Naive thymus-derived CD4-positive, alpha-beta T cell (primary cell): ENCODE measurements around the gene RNF225. TPM values are rescaled to one million over a fixed set of nuclear protein-coding genes. Genes with fewer than 3 reads are reported as not detected.
A peak's percentile ranks its signal among the peaks of the same experiment; 100 is the strongest.

ENCODE experiments used
- ATAC-seq: fragments of 150-1000 bp; cut with Tn5 transposase; 2 replicates; pipeline ENCODE4 v1.10.0; 2021; ENCODE audit warnings: mild to moderate bottlenecking, moderate library complexity
- CTCF ChIA-PET: fragments of 350-600 bp; sonication (Branson Sonifier 250); formaldehyde crosslinking; loops from one replicate; lab custom pipeline; 2021; ENCODE audit warnings: antibody characterized with exemption; lab: Charles Lee
- POLR2A ChIA-PET: fragments of 350-600 bp; sonication (Branson Sonifier 250); formaldehyde crosslinking; loops from one replicate; lab custom pipeline; 2021; ENCODE audit warnings: antibody characterized with exemption, inconsistent platforms; lab: Charles Lee
- DNase-seq, 9 donors: peaks; one replicate each; pipeline versions ENCODE4 v3.0.0 to v3.0.0-alpha.2; 2020 to 2022; ENCODE audit warnings: mixed read lengths in 1 of 9
- H3K27ac ChIP-seq: one replicate; pipeline ENCODE4 v1.7.0; 2013; ENCODE audit warnings: mild to moderate bottlenecking, low read depth, low read length, moderate library complexity
- H3K27me3 ChIP-seq, 2 donors: one replicate each; pipeline ENCODE4 v1.7.0; 2013; ENCODE audit warnings: low read length in 2 of 2, mild to moderate bottlenecking in 2 of 2, moderate library complexity in 2 of 2; ENCODE audit not compliant: control insufficient read depth in 2 of 2, insufficient read depth in 2 of 2
- H3K36me3 ChIP-seq, 3 experiments: 1 replicate in 2 of 3; 2 replicates in 1 of 3; pipeline ENCODE4 v1.7.0; 2013; ENCODE audit warnings: low read length in 3 of 3, mild to moderate bottlenecking in 3 of 3, moderate library complexity in 1 of 3; ENCODE audit not compliant: insufficient read depth in 3 of 3, control insufficient read depth in 2 of 3
- H3K4me1 ChIP-seq, 2 donors: one replicate each; pipeline ENCODE4 v1.7.0; 2013; ENCODE audit warnings: low read length in 2 of 2, mild to moderate bottlenecking in 2 of 2, moderate library complexity in 1 of 2; ENCODE audit not compliant: control insufficient read depth in 2 of 2, insufficient read depth in 2 of 2
- H3K4me3 ChIP-seq: 2 replicates; pipeline ENCODE4 v1.7.0; 2013; ENCODE audit warnings: mild to moderate bottlenecking, low read length
- H3K9me3 ChIP-seq, 3 experiments: 1 replicate in 2 of 3; 2 replicates in 1 of 3; pipeline ENCODE4 v1.7.0; 2013; ENCODE audit warnings: low read length in 3 of 3; ENCODE audit not compliant: control insufficient read depth in 2 of 3
- H3K27ac Mint-ChIP-seq, 9 donors: one replicate each; pipeline ENCODE4 v1.8.0; 2020 to 2022; ENCODE audit warnings: mixed read lengths in 9 of 9, mild to moderate bottlenecking in 8 of 9, moderate library complexity in 5 of 9, inconsistent platforms in 2 of 9
- H3K27me3 Mint-ChIP-seq, 5 donors: one replicate each; pipeline ENCODE4 v1.8.0; 2021 to 2022; ENCODE audit warnings: mixed read lengths in 5 of 5, mild to moderate bottlenecking in 1 of 5
- H3K36me3 Mint-ChIP-seq, 5 donors: one replicate each; pipeline ENCODE4 v1.8.0; 2020 to 2022; ENCODE audit warnings: mixed read lengths in 5 of 5, mild to moderate bottlenecking in 3 of 5, inconsistent platforms in 1 of 5
- H3K4me1 Mint-ChIP-seq, 7 donors: one replicate each; pipeline ENCODE4 v1.8.0; 2020 to 2022; ENCODE audit warnings: mixed read lengths in 7 of 7, mild to moderate bottlenecking in 3 of 7, inconsistent platforms in 1 of 7
- H3K4me3 Mint-ChIP-seq, 10 donors: one replicate each; pipeline ENCODE4 v1.8.0; 2020 to 2022; ENCODE audit warnings: mild to moderate bottlenecking in 10 of 10, mixed read lengths in 10 of 10, moderate library complexity in 6 of 10, inconsistent platforms in 2 of 10
- H3K9me3 Mint-ChIP-seq, 11 donors: one replicate each; pipeline ENCODE4 v1.8.0; 2020 to 2022; ENCODE audit warnings: mixed read lengths in 11 of 11, mild to moderate bottlenecking in 4 of 11, inconsistent platforms in 1 of 11, moderate library complexity in 1 of 11
- intact Hi-C, 2 donors: fragments of 100-400 bp; cut with micrococcal nuclease; formaldehyde crosslinking; loops; one replicate each; pipeline ENCODE4 v1.15.1; 2023
- polyA plus RNA-seq, 2 donors: library from polyadenylated mRNA; unstranded; fragments of 300-500 nt; fragmentation: Illumina TruSeq; gene quantifications; one replicate each; pipeline ENCODE4 v1.2.3, GENCODE V29; 2021
- total RNA-seq, 6 experiments: library from RNA in 5 of 6; stranded (reverse) in 5 of 6; gene quantifications; 1 replicate in 5 of 6; 2 replicates in 1 of 6; pipeline ENCODE4 v1.2.3 and lab custom pipeline; 2021 to 2026

RNF225 gene
- total and polyA plus RNA-seq, 7 experiments from 2014 or later: 0.32 to 0.53 (median 0.50) TPM; not detected in 3

DNA sequence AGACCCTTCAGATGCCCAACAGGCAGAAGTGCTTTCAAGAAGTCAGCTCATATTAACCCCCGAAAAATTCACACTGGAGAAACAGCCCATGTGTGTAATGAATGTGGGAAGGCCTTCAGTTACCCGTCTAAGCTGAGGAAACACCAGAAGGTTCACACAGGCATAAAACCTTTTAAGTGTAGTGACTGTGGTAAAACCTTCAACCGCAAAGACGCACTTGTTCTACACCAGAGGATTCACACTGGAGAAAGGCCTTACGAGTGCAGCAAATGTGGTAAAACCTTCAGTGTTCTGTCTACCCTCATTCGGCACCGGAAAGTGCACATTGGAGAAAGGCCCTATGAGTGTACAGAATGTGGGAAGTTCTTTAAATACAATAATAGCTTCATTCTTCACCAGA is 21.6 kb downstream of the RNF225 start:
- Mint-ChIP-seq H3K4me3 (no peak overlapping the region), H3K27ac (no peak overlapping the region), H3K9me3 (peaks cover 0 to 25% (median 0%) of the 10 kb centered on the region in 11 donors), H3K4me1 (peaks cover 0 to 4% (median 0%) of the 10 kb centered on the region in 7 donors), H3K27me3 (no peaks in the 10 kb centered on the region), H3K36me3 (peaks cover 16 to 56% (median 48%) of the 10 kb centered on the region in 5 donors)
- ATAC-seq (no peak), DNase-seq (no peak)
- Histone ChIP-seq H3K4me1 (no peaks in the 10 kb centered on the region), H3K27me3 (no peaks in the 10 kb centered on the region), H3K4me3 (no peak overlapping the region), H3K9me3 (no peaks in the 10 kb centered on the region), H3K36me3 (peaks cover 5 to 26% (median 6%) of the 10 kb centered on the region in 3 experiments), H3K27ac (no peak overlapping the region)
- ChIA-PET CTCF (no interaction called here), POLR2A (no interaction called here)
- intact Hi-C loops: no loop called here

DNA sequence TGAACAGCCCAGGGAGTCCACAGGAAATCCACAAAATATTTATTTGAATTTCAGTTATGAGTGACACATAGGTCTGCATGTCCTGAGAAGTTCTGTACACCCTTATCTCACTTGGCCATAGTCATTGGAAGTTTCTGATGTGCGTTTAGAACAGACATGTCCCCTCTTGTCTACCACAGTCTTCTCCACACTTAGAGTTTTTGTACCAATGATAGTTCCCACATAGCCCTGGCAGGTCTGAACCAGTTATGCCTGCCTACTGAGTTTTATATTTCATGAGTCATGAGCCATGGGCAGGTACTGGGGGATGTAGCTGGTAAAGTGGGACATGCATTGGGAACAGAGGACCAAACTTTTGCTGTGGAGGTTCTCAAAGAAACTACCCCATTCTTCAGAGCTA is 33.2 kb downstream of the RNF225 start:
- Histone ChIP-seq H3K36me3 (peaks cover 0 to 12% (median 0%) of the 10 kb centered on the region in 3 experiments), H3K27me3 (no peaks in the 10 kb centered on the region), H3K4me3 (no peak overlapping the region), H3K9me3 (peaks cover 13 to 56% (median 32%) of the 10 kb centered on the region in 3 experiments), H3K27ac (no peak overlapping the region), H3K4me1 (no peaks in the 10 kb centered on the region)
- no peaks in the 10 kb centered on the region for H3K4me1 Mint-ChIP-seq
- POLR2A ChIA-PET: no interaction called here
- H3K27me3 Mint-ChIP-seq: no peaks in the 10 kb centered on the region
- H3K4me3 Mint-ChIP-seq: no peak overlapping the region
- H3K27ac Mint-ChIP-seq: no peak overlapping the region
- no peak for DNase-seq
- peaks cover 0 to 40% (median 18%) of the 10 kb centered on the region in 5 donors for H3K36me3 Mint-ChIP-seq
- intact Hi-C loops: no loop called here
- peaks cover 0 to 64% (median 53%) of the 10 kb centered on the region in 11 donors for H3K9me3 Mint-ChIP-seq
- no peak for ATAC-seq
- CTCF ChIA-PET: no interaction called here

GRCh38 chr19:58429745-58430144 is 34.3 kb downstream of the RNF225 start:
- Mint-ChIP-seq H3K4me1 (no peaks in the 10 kb centered on the region), H3K27me3 (no peaks in the 10 kb centered on the region), H3K27ac (no peak overlapping the region), H3K4me3 (no peak overlapping the region), H3K36me3 (peaks cover 8 to 50% (median 30%) of the 10 kb centered on the region in 5 donors), H3K9me3 (peaks cover 0 to 75% (median 62%) of the 10 kb centered on the region in 11 donors)
- ChIA-PET POLR2A (interaction anchor here (0.6 kb wide), 1 partner anchor 21 kb away, joined by 3 read pairs; no protein-coding TSS in a partner anchor), CTCF (interaction anchor here (0.7 kb wide), 1 partner anchor 541 kb away, joined by 4 read pairs; no protein-coding TSS in a partner anchor)
- Histone ChIP-seq H3K4me3 (no peak overlapping the region), H3K36me3 (peaks cover 4 to 23% (median 5%) of the 10 kb centered on the region in 3 experiments), H3K27ac (no peak overlapping the region), H3K4me1 (no peaks in the 10 kb centered on the region), H3K9me3 (peaks cover 23 to 68% (median 43%) of the 10 kb centered on the region in 3 experiments), H3K27me3 (no peaks in the 10 kb centered on the region)
- DNase-seq (no peak), ATAC-seq (no peak)
- intact Hi-C loops: no loop called here

GRCh38 chr19:58434217-58434616 is 38.8 kb downstream of the RNF225 start:
- Histone ChIP-seq H3K27ac (no peak overlapping the region), H3K4me1 (peaks cover 3% of the 10 kb centered on the region in 2 donors), H3K4me3 (no peak overlapping the region), H3K9me3 (peaks cover 23 to 83% (median 54%) of the 10 kb centered on the region in 3 experiments), H3K36me3 (peaks cover 20 to 54% (median 28%) of the 10 kb centered on the region in 3 experiments), H3K27me3 (no peaks in the 10 kb centered on the region)
- peaks cover 6 to 16% (median 10%) of the 10 kb centered on the region in 7 donors for H3K4me1 Mint-ChIP-seq
- intact Hi-C loops: no loop called here
- ChIA-PET POLR2A (interaction anchor here (0.7 to 1.2 kb wide), 3 partner anchors 20 to 893 kb away, joined by 3 to 4 read pairs (median 3); no protein-coding TSS in a partner anchor), CTCF (no interaction called here)
- peaks cover 10 to 98% (median 84%) of the 10 kb centered on the region in 11 donors for H3K9me3 Mint-ChIP-seq
- H3K36me3 Mint-ChIP-seq: peaks cover 21 to 83% (median 63%) of the 10 kb centered on the region in 5 donors
- ATAC-seq (no peak), DNase-seq (no peak)
- no peak overlapping the region for H3K27ac Mint-ChIP-seq
- H3K4me3 Mint-ChIP-seq: no peak overlapping the region
- no peaks in the 10 kb centered on the region for H3K27me3 Mint-ChIP-seq

GRCh38 chr19:58439576-58440554 is 44.4 kb downstream of the RNF225 start, which contains the start of gene ZNF132:
ZNF132 (minus strand) TSS chr19:58440153; CDS start chr19:58439821, 332 bp downstream.
- Histone ChIP-seq H3K36me3 (peaks cover 15 to 30% (median 22%) of the 10 kb centered on the region in 3 experiments), H3K4me3 (peak within 1 kb of the TSS; percentile 73), H3K4me1 (peaks cover 17% of the 10 kb centered on the region in 2 donors), H3K9me3 (peaks cover 0 to 28% (median 10%) of the 10 kb centered on the region in 3 experiments), H3K27me3 (no peaks in the 10 kb centered on the region), H3K27ac (peak within 1 kb of the TSS; percentile 81)
- ATAC-seq (peak; percentile 98), DNase-seq (peak; percentile 78 to 99 (median 95))
- intact Hi-C loops: loop anchor here (1.0 to 5.0 kb wide), 19 partner anchors 11 to 807 kb away; partner anchors contain the start of genes ERVK3-1 (in 2 of the 2), MZF1 (in 2 of the 2), RPS5 (in 2 of the 2) and ZNF274 (in 2 of the 2)
- H3K4me3 Mint-ChIP-seq: peak within 1 kb of the TSS; percentile 86 to 99 (median 96)
- H3K27me3 Mint-ChIP-seq: no peaks in the 10 kb centered on the region
- CTCF ChIA-PET: no interaction called here
- POLR2A ChIA-PET: interaction anchor here (0.6 to 2.4 kb wide), 9 partner anchors 12 to 503 kb away, joined by 3 to 6 read pairs (median 3); partner anchors contain the start of genes ZBTB45, ZNF274, ZNF324B and ZNF584
- H3K9me3 Mint-ChIP-seq: peaks cover 17 to 59% (median 49%) of the 10 kb centered on the region in 11 donors
- peaks cover 16 to 59% (median 48%) of the 10 kb centered on the region in 5 donors for H3K36me3 Mint-ChIP-seq
- H3K4me1 Mint-ChIP-seq: peaks cover 21 to 35% (median 27%) of the 10 kb centered on the region in 7 donors
- peak within 1 kb of the TSS; percentile 87 to 99 (median 97) for H3K27ac Mint-ChIP-seq

- Histone ChIP-seq H3K4me3 (peak overlapping the region; percentile 73), H3K27ac (peak overlapping the region; percentile 81), H3K36me3 (peaks cover 11 to 23% (median 16%) of the 10 kb centered on the region in 3 experiments), H3K4me1 (peaks cover 17% of the 10 kb centered on the region in 2 donors), H3K9me3 (peaks cover 0 to 23% (median 5%) of the 10 kb centered on the region in 3 experiments), H3K27me3 (no peaks in the 10 kb centered on the region)
- DNase-seq (no peak), ATAC-seq (no peak)
- intact Hi-C loops: loop anchor here (1.0 to 5.0 kb wide), 19 partner anchors 11 to 807 kb away; partner anchors contain the start of genes ERVK3-1 (in 2 of the 2), MZF1 (in 2 of the 2), RPS5 (in 2 of the 2) and ZNF274 (in 2 of the 2)
- Mint-ChIP-seq H3K27ac (peak overlapping the region; percentile 87 to 99 (median 97)), H3K4me3 (peak overlapping the region; percentile 86 to 99 (median 96)), H3K9me3 (peaks cover 16 to 54% (median 42%) of the 10 kb centered on the region in 11 donors), H3K27me3 (no peaks in the 10 kb centered on the region), H3K36me3 (peaks cover 16 to 52% (median 41%) of the 10 kb centered on the region in 5 donors), H3K4me1 (peaks cover 21 to 35% (median 27%) of the 10 kb centered on the region in 7 donors)
- ChIA-PET CTCF (no interaction called here), POLR2A (interaction anchor here (1.0 to 2.4 kb wide), 5 partner anchors 11 to 257 kb away, joined by 3 to 6 read pairs (median 4); partner anchors contain the start of genes ZBTB45, ZNF274 and ZNF324B)
Observed at GRCh38 chr19:58440556-58440955, 45.1 kb downstream of the RNF225 start.
